HG02623 (cell line): Measurements from ENCODE around the gene EFEMP1.

ENCODE experiments used
- ATAC-seq: cut with Tn5 transposase; IDR thresholded peaks from one replicate; pipeline ENCODE4 v1.9.1; 2021; ENCODE audit warnings: moderate library complexity; ENCODE audit not compliant: unreplicated experiment

The EFEMP1 gene

GRCh38 chr2:55923091-55923981, at the start of gene EFEMP1:
Gene EFEMP1 (minus strand): TSS chr2:55923782. CDS start chr2:55922440, 1,342 bp downstream.
- ATAC-seq: no peak

GRCh38 chr2:55970500-55970899, 46.9 kb upstream of the EFEMP1 start:
- ATAC-seq: no peak

- no peak for ATAC-seq
Measured at GRCh38 chr2:55968941-55969340, 45.4 kb upstream of the EFEMP1 start.

DNA sequence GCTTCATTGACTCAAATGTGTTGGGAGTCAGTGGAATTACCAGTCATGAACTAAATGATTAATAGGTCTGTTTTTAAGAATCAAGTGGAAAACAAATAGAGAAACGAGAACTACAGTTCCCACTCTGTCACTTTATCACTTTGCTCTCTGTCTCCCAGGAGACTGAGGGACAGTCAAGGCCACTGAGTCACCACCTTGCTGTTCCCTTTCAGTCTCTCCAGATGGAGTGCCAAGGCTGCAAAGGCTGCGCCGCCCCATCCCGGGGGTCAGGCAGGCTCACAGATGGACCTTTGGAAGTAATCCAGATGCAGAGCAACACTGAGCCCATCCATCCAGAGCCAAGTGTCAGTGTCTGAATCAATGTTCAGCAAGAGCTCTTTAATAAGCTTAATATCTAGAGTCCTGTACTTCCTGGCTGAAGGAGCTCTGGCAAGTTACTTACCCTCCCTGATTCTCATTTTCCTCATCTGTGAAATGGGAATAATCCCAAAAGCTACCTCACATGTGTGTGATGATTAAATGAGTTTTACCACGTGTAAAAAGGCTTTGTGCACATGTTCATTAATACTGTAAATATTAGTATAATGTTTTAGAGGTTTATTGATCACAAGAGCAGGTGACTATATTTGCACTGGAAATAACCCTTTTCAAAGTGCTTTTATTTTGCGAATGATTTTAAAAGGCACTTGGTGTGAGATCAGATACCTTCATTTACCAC, 43.0 kb upstream of the EFEMP1 start:
- ATAC-seq: no peak

GRCh38 chr2:55965966-55966365, 42.4 kb upstream of the EFEMP1 start:
- ATAC-seq: no peak

- no peak for ATAC-seq
Measured at GRCh38 chr2:55965276-55965675, 41.7 kb upstream of the EFEMP1 start.

DNA sequence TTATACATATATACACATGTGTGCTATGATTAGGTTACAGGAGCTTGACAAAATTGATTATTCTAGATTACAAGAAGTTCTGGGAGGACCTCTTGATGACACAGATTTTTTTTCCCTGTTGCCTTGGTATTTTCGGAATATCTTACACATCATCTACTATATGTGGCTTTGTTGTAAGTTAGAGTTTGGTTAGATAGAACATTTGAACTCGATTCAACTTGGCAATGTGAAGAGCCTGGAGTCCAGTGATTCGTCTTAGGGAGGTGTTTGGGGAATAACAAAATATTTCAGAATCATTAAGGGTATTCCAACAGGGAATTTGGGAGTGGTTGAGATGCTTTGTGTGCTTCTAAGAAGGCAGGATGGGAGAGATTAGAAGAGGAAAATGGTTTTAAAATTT, 39.3 kb upstream of the EFEMP1 start:
- ATAC-seq: no peak

- ATAC-seq: peak; percentile 64
Measured at GRCh38 chr2:55961318-55961911, 37.8 kb upstream of the EFEMP1 start.

GRCh38 chr2:55958756-55959155, 35.2 kb upstream of the EFEMP1 start:
- ATAC-seq: no peak

- no peak for ATAC-seq
Measured at GRCh38 chr2:55957142-55957541, 33.6 kb upstream of the EFEMP1 start.

DNA sequence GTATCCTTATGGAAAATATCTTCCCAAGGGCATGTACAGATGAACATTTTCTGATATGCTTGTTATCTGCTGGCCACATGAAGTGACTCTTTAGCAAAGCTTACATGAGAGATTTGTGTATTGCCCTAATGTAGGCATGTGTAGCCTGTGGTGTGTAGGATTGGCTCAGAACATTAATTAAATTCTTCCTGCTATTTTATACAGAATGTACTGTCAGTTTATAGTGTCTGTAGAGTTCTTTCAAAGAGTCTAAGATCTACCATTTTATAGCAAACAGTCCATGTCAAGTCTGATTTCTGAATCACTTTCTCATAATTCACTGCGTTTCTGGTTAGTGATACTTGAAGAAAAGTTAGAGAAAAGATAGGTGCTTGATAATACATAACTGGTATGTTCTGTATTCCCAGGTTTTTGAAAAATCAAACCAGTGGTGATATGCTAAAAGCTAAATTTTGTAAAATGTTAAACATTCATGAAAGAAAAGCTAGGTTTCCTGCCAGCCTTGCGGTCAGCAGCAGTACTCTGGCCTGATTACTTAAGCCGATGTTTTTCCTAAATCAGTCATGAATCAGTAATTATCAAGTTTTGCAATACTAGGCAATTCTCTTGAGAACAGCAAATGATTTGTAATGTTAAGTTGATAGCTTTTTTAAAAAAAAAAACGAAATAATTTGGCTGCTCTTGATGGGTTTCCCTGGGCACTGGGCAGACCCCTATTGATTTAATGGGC, 30.9 kb upstream of the EFEMP1 start:
- no peak for ATAC-seq

DNA sequence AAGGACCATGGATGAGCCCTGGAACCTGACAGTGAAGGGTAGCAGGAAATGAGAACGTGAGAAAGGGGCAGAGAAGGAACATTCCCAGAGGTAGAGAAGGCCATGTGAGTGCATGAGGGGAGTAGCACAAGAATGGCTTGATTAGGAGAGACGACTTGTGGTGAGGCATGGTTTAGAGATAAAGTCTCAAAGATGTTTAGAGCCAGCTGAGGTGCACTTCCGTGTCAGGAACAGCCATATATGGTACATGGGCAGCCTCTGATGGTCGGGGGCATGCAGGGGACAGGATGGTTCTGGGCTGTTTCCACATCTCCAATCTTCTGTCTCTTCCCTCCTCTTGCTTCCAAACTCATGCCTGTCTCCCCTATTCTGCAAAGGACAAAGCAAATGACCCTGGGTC, 28.8 kb upstream of the EFEMP1 start:
- no peak for ATAC-seq

DNA sequence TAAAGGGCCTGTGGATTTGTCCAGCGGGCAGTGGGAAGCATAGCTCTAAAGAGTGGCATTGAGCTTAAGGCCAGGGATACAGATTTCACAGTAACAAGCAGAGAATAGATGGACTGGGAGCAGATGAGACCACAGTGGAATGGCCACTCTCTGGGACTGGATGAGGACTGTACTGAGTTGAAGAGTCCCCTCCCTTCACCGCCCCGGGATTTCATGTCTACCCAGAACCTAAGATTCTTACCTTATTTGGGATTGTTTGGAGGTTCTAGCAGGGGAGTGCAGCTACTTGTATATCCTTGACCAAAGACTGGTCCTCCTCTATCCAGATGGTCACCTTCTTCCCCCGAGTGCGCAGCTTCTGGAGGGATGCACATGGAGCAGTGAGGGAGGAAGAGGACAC, 28.0 kb upstream of the EFEMP1 start:
- no peak for ATAC-seq

GRCh38 chr2:55949613-55950012, 26.0 kb upstream of the EFEMP1 start:
- no peak for ATAC-seq

DNA sequence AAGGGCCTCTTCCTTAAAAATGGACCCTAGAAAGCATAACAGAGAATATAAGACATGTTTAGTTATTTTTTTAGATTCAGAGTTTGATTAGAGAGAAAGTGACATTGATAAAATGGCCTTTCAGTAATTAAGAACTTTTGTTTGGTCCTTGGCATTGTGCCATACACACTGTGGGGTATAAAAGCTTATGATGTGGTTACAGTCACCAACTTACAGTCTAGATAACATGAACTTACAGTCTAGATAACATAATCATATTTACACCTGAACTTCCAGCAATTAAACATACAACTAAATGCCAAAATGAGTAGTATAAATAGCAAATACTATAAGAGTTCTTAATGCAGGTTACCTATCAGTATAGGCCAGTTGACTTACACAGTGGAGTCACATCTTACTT, 25.6 kb upstream of the EFEMP1 start:
- no peak for ATAC-seq

GRCh38 chr2:55948176-55948923, 24.8 kb upstream of the EFEMP1 start:
- ATAC-seq: no peak

DNA sequence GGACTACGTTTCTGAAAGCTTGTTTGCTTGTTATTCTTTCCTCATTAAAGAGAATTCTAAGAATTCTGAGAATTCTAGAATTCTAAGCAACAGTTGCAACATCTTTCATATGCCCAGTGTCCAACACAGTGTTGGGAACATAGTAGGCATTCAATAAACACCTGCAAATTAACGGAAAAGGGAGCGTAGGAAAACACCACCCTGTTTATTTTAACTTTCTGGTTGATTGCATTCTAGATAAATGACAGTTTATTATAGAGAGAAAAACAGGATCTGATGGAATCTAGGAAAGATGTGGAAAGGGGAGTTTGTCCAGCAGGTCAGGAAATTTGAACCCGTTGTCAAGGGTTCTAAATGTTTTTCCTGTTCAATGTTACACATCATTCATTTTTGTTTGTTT, 24.2 kb upstream of the EFEMP1 start:
- no peak for ATAC-seq

GRCh38 chr2:55946793-55947192, 23.2 kb upstream of the EFEMP1 start:
- no peak for ATAC-seq

DNA sequence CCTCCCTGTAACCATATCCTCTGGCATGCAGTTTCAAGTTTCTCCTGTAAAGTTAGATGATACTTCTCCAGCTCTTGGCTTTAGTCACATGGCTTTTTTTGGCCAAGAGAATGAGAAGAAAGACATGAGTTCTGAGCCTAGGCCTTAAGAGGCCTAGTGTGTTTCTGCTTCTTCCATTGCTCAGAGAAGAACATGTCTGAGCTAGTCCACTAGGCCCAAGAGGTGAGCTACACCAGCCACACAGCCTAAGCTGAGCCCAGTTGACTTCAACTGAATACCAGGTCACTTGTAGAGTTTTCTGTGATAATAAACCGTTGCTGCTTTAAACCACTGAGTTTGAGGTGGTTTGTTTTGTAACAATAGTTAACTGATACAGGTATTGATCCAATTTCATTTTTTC, 19.9 kb upstream of the EFEMP1 start:
- no peak for ATAC-seq

- no peak for ATAC-seq
Measured at GRCh38 chr2:55936351-55936750, 12.8 kb upstream of the EFEMP1 start.
